IPS-NIHi7 (cell line): Measurements from ENCODE around the gene CTSE.

ENCODE experiments used
- DNase-seq: peaks from one replicate; pipeline ENCODE4 v3.0.0; 2012; ENCODE audit warnings: mixed read lengths; ENCODE audit errors: extremely low spot score

The CTSE gene

GRCh38 chr1:206049919-206050600 lies 26.4 kb upstream of the CTSE start:
- DNase-seq = no peak

- DNase-seq = no peak
These were observed 25.6 kb upstream of the CTSE start for GRCh38 chr1:206049293-206049692.

- DNase-seq = no peak
These were observed 24.9 kb upstream of the CTSE start for GRCh38 chr1:206048582-206048981.

GRCh38 chr1:206047271-206047670 lies 23.6 kb upstream of the CTSE start:
- DNase-seq = no peak

GRCh38 chr1:206041640-206042039 lies 17.9 kb upstream of the CTSE start:
- DNase-seq = peak; percentile 68

- DNase-seq = no peak
These were observed 16.6 kb upstream of the CTSE start for GRCh38 chr1:206040328-206040727.

- no peak for DNase-seq
These were observed 15.6 kb upstream of the CTSE start for GRCh38 chr1:206039046-206039973.

- DNase-seq = no peak
These were observed 13.9 kb upstream of the CTSE start for GRCh38 chr1:206037581-206037980.

DNA sequence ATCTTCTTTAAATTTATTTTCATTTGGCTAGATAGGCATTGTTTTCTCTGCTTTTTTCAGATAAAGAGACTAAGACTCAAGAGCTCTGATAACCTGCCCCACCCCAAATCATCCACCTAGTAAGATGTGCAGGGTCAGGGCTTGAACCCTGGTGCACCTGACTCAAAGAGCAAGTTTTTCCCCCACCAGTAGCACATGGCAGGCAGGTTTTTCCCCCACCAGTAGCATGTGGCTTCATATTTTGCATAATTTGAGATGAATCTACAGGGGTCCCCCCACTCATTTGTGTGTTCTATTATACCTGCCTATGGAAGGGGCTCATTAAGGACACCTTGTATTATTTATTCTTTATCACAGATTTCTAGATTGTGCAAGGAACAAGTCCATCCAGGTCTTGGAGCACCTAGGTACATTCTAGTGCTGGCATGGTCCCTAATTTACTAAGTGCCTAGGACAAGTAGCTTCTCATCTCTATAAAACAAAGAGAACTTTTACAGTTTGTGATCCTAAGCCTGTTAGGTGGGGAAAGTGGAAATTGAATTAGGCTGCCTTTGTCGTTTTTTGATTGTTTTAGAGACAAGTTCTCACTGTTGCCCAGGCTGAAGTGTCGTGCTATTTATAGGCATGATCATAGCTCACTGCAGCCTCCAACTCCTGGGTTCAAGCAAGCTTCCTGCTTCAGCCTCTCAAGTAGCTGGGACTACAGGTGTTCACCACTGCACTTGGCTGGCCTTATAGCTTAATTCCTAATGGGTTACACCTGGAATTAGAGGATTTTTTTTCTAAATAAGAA lies 13.2 kb upstream of the CTSE start:
- DNase-seq = no peak

DNA sequence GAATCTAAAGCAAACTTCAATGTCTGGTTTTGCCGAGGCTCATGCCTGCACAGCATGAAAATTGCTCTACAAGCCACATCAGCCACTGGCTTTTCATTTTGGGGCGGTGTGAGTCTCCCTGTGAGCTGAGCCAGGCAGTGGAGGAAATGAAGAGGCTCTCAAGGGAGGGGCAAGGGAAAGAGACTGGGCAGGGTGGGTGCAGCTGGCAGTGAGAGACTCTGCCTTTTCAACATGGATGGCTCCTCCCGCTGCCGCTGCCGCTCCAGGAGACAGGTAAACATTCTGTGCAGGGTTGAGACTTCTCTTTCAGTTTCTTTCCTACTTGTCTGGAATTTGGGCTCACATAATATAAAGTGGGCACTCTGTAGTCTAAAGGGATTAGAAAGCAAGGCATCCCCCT lies 11.3 kb upstream of the CTSE start:
- DNase-seq = no peak

DNA sequence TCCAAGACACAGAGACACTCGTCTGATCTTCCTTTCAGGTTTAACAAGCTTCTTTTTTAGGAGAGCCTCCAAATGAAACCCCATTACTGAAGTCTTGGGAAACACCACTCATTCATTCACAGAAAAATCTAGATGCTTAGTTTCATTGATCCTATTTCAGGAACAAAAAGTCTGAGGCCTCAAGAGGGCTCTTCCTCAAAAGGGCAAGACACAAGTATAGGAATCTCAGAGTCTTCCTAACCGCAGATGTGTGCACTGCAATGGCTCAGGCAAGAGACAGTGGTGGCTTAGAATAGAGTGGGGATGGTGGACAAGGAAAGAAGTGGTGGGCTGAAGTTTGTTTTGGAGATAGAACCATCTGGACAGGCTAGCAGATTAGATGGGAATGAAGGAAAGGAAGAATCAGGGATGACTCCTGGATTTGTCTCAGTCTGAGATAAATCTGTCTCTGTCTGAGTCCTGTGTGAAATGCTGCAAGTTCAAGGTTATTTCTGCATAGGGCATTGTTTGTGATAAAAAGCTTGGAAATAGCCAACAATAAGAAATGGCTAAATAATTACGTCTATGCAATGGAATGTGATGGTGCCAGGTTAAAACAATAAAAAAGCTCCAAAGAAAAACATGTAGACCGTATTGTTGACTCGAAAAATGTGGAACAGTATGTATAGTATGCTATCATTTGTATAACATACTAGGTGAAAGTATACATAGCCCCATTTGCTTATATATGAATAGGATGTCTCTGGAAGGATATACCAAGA lies 8.9 kb upstream of the CTSE start:
- no peak for DNase-seq

DNA sequence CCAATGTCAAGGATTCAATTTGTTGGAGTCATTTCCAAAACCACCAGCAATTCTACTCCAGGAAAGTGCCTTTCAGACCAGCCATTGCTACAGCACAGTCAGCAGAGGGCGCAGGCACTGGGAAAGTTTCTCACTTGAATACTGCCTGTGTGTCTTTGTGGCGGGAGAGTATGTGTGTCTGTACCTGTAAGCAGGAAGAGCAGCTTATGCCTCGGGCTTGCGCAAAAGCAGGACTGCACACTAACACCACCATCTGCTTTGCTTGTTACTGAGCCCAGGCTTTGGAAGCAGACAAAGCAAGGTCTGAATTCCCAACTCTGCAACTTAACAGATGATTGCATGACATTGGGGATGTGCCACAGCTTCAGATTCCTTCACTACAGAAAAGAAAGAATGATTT lies 7.0 kb upstream of the CTSE start:
- DNase-seq = peak; percentile 75

DNA sequence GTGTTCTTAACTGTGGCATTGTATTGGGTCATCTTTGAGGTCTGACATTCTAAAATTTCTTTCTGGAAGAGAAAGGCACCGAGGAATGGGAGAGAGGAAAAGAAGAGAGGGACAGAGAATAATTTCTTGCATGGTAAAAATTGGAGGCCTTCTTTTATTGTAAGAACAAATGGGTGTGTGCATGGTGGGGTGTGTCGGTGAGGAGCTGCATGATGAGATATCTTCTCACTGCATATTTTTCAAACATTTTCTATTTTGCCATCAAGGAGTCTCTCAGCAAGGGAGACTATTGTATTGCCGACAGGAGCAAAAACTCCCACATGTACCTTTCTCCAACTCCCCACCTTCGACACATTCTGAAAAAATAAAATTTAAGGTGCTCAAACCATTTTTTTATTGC lies 6.5 kb upstream of the CTSE start:
- DNase-seq = no peak

- no peak for DNase-seq
These were observed 5.8 kb upstream of the CTSE start for GRCh38 chr1:206029484-206029883.

DNA sequence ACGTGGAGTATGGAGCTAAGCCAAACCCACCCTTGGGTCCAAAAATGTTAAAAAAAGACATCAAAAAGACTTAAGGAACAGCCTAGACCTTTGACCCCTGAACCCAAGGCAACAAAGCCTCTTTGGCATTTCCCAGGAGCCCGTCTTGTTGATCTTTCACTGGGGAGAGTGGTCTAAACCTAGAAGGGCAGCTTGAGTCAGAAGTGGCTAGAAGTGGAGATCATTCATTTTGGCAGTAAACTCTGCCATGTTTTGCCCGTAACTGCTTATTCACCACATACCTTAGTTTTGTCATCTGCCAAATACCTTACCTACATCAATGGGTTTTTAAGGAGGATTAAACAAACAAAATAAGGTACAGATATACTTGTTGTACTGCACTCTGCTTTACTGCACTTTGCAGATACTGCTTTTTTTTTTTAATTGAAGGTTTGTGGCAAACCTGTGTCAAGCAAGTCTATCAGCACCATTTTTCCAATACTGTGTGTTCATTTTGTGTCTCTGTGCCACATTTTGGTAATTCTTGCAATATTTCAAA lies 1.7 kb upstream of the CTSE start:
- DNase-seq = no peak

DNA sequence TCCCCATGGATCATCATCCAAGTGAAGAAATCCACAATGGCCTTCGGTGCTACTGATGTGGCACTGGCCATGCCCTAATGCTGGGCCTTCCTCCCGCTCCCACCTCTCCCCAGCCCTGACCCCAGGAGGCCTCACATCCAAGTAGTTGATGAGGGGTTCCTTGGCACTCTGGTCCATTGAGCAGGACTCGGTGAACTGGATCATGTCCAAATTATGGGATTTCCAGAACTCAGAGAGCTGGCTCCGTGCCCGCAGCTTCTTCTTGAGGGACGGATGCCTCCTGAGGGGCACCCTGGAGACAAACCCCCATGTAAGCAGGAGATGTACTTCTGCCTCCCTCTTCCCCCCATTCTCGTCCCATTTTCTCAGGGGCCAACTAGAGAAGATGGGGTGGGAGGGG lies 929 bp downstream of the CTSE start:
- no peak for DNase-seq

- DNase-seq = no peak
These were observed 1.9 kb downstream of the CTSE start for GRCh38 chr1:206021626-206022365.

DNA sequence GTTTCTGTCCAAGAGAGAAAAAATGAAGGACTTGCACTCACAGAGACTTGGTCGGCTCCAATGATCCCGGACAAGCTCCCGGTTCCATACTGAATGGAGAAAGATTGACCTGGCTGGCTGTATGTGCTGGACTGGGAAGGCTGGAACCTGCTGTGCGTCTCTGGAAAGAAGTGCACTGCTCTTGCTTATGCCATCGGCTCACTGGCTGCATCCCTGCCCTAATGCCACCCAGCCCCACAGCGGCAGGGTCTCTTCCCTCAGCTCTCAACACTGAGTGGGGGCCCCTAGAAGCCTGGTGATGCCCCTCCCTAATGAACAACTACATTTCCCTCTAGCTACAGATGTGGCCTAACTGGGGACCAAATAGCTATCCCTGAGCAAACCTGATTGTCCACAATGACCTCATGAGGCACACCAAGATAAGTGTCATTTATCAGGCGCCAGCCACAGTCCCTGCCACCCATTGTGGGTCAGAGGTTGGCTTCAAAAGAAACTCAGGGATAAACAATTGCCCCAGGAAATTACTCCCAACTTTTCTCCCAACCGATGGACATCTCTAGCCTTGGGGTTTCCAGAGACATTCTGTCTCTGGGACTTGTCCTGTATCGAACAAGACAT lies 2.6 kb downstream of the CTSE start:
- DNase-seq = no peak

- no peak for DNase-seq
These were observed 3.2 kb downstream of the CTSE start for GRCh38 chr1:206020393-206021007.

- DNase-seq = no peak
These were observed 8.6 kb downstream of the CTSE start for GRCh38 chr1:206015071-206015470.
